Activated T-helper 1 cell treated with anti-CD3 and anti-CD28 coated beads, Interleukin-2, amount 50 U/mL, for 16 hours (primary cell): ENCODE measurements around the gene ARL16.

Experiments used
- DNase-seq, 2 donors: peaks; one replicate each; pipeline ENCODE4 v3.0.0-alpha.2; 2020; ENCODE audit warnings: low read depth in 1 of 2, low spot score in 1 of 2

ARL16 gene, protein sequence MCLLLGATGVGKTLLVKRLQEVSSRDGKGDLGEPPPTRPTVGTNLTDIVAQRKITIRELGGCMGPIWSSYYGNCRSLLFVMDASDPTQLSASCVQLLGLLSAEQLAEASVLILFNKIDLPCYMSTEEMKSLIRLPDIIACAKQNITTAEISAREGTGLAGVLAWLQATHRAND

DNA sequence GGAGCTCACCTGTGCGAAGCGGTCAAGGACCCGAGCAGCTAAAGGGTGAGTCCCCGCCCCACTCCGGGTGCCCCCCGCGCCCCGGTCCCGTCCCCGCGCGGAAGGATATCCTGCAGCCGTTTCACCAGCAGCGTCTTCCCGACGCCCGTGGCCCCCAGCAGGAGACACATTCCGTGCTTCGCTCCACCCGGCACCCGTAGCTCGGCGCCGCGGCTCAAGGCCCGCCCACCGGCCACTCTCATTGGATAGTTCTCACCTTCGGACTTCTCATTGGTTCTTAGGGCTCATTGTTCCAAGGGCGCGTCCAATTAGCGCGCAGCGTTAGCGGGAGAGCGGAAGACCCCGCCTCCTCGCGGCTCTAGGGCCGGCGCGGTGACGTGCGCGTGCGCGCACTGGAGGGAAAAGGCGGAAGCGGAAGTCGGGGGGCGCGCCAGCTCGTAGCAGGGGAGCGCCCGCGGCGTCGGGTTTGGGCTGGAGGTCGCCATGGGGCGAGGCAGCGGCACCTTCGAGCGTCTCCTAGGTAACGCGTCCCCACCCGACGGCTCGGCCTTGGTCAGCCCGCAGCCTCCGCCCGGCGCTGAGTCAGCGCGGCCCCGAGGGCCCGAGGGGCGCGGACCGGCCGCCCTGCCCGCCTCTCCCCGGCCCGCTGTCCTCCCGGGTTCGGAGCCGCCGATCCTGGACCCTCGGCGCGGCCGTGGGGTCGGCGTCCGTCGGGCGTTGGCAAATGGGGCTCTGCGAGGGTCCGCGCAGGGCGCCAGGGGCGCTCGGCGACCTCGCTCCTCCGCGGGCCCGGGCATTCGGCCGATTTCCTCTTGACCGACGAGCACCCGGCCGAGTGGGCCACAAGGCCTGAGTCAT is at the start of gene ARL16, which contains the start of gene HGS:
Gene ARL16, minus strand, starts transcription at position 214 of the 858 bp plus-strand sequence. Its CDS starts 44 bp downstream, at position 170.
Gene HGS, plus strand, starts transcription at position 428 of the 858 bp plus-strand sequence. Its CDS starts 56 bp downstream, at position 484.
- peak; percentile 94 to 95 for DNase-seq

DNA sequence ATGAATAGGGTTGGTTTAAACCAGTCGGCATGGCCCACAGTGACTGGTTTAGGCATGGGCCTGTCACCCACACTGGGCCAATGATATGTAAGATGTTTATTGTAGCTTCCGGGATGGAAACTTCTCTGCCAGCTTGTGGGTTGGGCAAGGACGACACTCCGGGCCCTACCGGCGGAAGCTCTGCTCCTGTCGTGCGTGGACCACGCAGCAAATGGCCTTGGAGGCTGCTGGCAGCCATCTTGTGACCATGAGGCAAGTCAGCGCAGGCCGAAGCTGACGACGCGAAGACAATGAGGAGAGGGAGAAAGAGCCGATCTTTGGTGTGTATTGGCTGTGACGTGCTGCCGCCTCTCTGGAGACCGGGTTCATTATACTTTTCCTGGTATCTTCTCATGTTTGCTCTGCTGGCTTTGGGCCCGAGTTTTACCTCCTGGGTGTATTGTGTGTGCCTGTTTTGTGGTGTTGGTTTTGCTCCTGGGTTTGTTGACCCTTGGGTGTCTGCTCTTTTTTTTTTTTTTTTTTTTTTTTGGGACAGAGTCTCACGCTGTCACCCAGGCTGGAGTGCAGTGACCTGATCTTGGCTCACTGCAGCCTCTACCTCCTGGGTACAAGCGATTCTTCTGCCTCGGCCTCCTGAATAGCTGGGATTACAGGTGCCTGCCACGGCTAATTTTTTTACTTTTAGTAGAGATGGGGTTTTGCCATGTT is 43.9 kb upstream of the ARL16 start:
- no peak for DNase-seq

DNA sequence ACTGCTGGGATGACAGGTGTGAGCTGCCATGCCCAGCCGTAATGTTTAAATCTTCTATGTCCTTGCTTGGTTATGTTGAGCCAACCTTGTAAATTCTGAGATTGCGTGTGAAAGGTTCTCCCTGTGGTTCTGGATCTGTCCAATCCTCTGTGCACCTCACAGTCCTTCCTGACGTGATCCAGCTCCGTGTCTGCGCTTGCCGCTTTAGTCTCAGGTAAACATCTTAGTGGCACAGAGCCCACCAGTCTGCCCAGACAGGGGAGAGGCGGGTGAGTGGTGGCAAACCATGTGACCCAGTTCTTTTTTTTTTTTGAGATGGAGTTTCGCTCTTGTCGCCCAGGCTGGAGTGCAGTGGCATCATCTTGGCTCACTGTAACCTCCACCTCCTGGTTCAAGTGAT is 42.4 kb upstream of the ARL16 start:
- no peak for DNase-seq

GRCh38 chr17:81725439-81725838 is 41.8 kb upstream of the ARL16 start:
- no peak for DNase-seq

- DNase-seq: no peak
Measured at GRCh38 chr17:81723651-81724209, 40.1 kb upstream of the ARL16 start.

GRCh38 chr17:81722184-81723120 is 38.9 kb upstream of the ARL16 start:
- DNase-seq: no peak

DNA sequence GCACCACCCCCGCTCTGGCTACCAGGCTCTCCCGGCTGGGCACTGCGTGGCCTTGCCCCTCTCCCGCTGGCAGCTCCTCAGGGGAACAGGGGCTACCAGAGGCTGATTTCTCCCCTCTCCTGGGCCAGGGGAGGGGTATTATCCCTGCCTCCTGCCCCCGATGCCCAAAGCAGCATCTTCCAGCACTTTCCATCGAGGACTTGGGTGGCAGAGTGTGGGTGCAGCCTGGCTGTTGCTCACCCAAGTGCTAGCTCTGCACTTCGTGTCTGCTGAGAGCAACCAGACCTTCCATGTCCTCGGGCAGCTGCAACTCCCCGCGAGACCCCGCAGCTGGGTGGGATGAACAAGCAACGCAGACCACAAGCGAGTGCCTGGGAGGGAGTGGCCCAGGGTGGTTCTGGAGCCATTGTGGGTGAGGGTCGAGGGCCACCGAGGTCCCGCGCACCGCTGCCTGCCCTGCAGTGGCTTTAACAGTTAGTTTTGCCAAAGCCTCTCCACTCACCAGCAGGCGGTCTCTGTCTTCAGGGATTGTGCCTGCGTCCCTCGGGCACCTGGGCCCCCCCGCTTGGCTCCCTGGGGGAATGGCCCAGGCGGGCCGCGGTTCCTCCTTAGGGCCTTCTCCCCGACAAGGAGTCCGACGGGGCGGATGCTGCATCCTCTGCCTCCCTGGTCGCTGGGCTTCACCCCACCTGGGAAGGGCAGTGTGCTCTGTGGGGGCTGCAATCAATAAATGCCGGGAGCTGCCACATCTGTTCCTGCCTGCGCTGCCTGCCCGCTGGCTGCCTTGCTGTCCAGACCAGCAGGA is 36.9 kb upstream of the ARL16 start:
- DNase-seq: no peak

DNA sequence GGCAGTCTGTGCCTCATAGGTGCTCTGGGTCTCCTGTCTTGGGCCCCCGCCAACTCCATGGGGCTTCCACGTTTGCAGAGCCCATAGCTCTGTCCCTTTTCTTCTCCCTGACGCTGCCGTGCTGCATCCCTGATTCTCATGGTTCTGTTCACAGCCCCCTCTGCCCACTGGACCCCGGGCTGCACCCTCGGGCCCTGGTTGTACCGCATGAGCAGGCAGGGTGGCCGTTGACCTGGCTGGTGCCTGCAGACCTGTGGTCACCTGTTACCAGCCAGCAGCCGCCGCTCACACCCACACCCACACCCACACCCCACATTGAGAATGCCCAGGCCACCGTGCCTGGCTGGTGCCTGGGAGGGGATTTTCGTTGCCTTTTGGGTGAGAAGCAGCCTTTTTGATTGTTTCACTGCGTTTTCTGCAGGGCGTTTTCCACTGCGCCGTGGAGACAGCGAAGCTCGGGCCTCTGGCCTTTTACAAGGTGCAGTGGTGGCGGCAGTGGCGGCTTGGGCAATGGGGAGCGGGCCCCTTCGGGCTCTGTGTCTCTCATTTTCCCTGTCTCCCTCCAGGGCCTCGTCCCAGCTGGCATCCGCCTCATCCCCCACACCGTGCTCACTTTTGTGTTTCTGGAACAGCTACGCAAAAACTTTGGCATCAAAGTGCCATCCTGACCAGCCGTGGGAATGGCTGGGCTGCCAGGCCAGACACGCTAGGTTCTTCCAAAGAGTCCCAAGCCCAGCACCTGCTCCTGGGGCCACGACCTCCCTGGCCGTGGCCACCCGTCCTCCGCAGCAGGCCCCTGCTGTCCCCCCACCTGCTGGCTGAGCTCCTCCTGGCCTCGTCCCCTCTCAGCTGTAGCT is 36.0 kb upstream of the ARL16 start:
- DNase-seq: no peak

GRCh38 chr17:81717766-81718089 is 34.1 kb upstream of the ARL16 start:
- DNase-seq: no peak

- DNase-seq: no peak
Measured at GRCh38 chr17:81717049-81717765, 33.6 kb upstream of the ARL16 start.

DNA sequence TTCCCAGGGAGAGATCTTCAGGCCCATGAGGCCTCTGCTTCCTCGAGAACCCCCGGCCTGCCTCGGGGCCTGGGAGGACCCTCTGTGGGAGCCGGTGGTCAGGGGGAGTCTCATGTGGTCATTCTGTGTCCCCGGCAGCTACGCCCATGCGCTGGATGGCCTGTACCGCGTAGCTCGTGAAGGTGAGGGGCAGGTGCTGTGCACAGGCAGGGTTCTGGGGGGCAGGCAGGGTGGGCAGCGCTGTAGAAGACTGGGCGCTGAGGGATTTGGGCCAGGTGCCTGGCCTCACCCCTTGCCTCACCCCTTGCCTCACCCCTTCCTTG is 33.0 kb upstream of the ARL16 start:
- DNase-seq: no peak

GRCh38 chr17:81715872-81716673 is 32.5 kb upstream of the ARL16 start:
- DNase-seq: no peak

- DNase-seq: no peak
Measured at GRCh38 chr17:81715107-81715871, 31.7 kb upstream of the ARL16 start.

- DNase-seq: no peak
Measured at GRCh38 chr17:81714412-81715106, 31.0 kb upstream of the ARL16 start.

GRCh38 chr17:81713556-81714411 is 30.2 kb upstream of the ARL16 start:
- DNase-seq: no peak
